Measurements from ENCODE around the gene OR2S2. TPM values are rescaled to one million over a fixed set of nuclear protein-coding genes. Genes with fewer than 3 reads are reported as not detected.

OR2S2 gene
- total RNA-seq, 1 donor from 2014 or later = not detected

DNA sequence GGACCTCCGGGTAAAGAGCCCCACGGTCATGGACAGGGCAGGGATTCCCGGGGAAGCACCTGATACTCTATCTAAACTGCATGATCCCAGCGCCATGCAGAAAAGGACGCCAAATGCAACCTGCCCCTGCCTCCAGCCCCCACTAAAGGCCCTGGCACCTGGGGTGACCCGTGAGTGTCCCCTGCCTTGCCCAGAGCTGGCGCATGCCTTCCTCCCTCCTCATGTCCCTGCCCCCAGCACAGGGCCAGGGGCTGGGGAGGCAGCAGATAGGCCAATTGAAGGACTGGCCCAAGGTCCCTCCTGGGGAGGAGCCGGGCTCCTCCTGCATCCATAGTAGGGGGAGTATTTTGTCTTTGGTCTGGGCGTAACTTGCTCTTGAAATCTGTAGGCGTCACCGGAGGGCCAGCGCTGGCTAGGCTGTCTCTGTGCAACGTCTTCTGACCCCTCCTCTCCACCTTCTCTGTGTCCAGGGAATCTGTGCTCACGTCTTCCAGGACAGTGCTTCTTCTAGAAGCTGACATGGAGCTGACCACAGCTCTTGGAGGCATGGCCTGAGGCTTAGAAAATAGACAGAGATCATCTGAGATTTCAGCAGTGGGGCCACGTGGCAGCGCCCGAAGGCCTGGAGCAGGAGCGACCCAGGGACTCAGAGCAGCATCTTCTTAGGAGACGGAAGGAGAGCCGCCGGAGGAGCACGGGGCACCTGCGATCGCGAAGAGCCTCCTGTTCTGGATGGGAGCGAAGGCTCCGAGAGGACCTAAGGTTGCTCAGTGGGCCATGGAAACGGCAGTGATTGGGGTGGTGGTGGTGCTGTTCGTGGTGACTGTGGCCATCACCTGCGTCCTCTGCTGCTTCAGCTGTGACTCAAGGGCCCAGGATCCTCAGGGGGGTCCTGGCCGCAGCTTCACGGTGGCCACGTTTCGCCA is 48.0 kb downstream of the OR2S2 start:
- DNase-seq (ENCODE audit: low read depth in 2 of 2) = peak in 1 of 2 donors; percentile 12

DNA sequence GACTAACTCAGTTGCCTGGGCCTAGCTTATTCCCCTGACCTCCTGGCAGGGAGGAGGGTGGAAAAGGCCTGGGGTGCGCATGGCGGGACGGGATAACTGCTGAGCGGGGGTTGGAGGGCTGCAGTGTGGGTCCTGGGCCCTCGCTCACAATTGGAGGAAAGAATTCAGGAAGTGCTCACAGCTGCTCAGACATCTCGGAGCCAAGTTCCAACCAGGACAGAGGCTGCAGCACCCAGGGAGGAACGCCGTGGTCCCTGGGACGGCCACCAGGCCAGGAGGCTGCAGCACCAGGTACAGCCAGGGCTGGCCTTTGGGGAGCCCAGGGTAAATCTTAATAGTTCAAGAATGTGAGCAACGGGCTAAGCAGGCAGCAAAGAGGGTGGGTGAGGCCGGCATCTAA is 48.7 kb downstream of the OR2S2 start, which contains the start of gene SPAAR:
Gene SPAAR, plus strand, starts transcription at position 217 of the 400 bp plus-strand sequence. CDS start 974 bp downstream, outside the sequence.
- DNase-seq (ENCODE audit: low read depth in 2 of 2) = peak in 1 of 2 donors; percentile 61

- peak in 1 of 2 donors; percentile 32 for DNase-seq (ENCODE audit: low read depth in 2 of 2)
These were observed 49.3 kb downstream of the OR2S2 start for GRCh38 chr9:35908504-35909125.

- peak; percentile 61 to 91 for DNase-seq (ENCODE audit: low read depth in 2 of 2)
These were observed 50.0 kb downstream of the OR2S2 start for GRCh38 chr9:35907711-35908503.

Other genes with a start within 250 kb of the OR2S2 start
- gene TLN1, start 226.0 kb downstream of the OR2S2 start, total RNA-seq = 230 and 315 TPM in 2 replicates
- gene CREB3, start 225.5 kb downstream of the OR2S2 start, total RNA-seq = 35.5 and 39.9 TPM in 2 replicates
- 66.6 and 78.1 TPM in 2 replicates for gene GBA2, start 208.9 kb downstream of the OR2S2 start, total RNA-seq
- 9.0 and 11.3 TPM in 2 replicates for gene RGP1, start 208.9 kb downstream of the OR2S2 start, total RNA-seq
- 142 and 187 TPM in 2 replicates for gene MSMP, start 203.9 kb downstream of the OR2S2 start, total RNA-seq
- 1.1 and 1.5 TPM in 2 replicates for gene NPR2, start 166.6 kb downstream of the OR2S2 start, total RNA-seq
- gene SPAG8, start 145.9 kb downstream of the OR2S2 start, total RNA-seq = not detected in 2 replicates
- gene HINT2, start 143.1 kb downstream of the OR2S2 start, total RNA-seq = 4.4 and 9.9 TPM in 2 replicates
- gene FAM221B, start 129.4 kb downstream of the OR2S2 start, total RNA-seq = not detected in 2 replicates
- 0.13 and 0.25 TPM in 2 replicates for gene TMEM8B, start 128.9 kb downstream of the OR2S2 start, total RNA-seq
- not detected in 2 replicates for gene OR13J1, start 87.8 kb downstream of the OR2S2 start, total RNA-seq
- gene HRCT1, start 52.0 kb downstream of the OR2S2 start, total RNA-seq = 2.6 and 3.3 TPM in 2 replicates
- 0.76 and 2.8 TPM in 2 replicates for gene SPAAR, start 48.7 kb downstream of the OR2S2 start, total RNA-seq
- gene RECK, start 78.8 kb upstream of the OR2S2 start, total RNA-seq = 21.7 and 32.9 TPM in 2 replicates
- gene GLIPR2, start 178.6 kb upstream of the OR2S2 start, total RNA-seq = 57.9 and 108 TPM in 2 replicates
- gene CCIN, start 211.2 kb upstream of the OR2S2 start, total RNA-seq = 0.13 and 0.38 TPM in 2 replicates
- 203 and 266 TPM in 2 replicates for gene CLTA, start 232.8 kb upstream of the OR2S2 start, total RNA-seq